Epidermal melanocyte (primary cell): ENCODE results near the gene RSPRY1.
"Not testable (repeated sequence)": the region's sequence is repeated elsewhere in the genome, so short reads cannot be mapped to it uniquely, and the experiment has no call there.

ENCODE experiments used
- DNase-seq: peaks from one replicate; pipeline ENCODE4 v3.0.0; 2011; ENCODE audit warnings: low spot score; ENCODE audit not compliant: insufficient read length

RSPRY1 gene

DNA sequence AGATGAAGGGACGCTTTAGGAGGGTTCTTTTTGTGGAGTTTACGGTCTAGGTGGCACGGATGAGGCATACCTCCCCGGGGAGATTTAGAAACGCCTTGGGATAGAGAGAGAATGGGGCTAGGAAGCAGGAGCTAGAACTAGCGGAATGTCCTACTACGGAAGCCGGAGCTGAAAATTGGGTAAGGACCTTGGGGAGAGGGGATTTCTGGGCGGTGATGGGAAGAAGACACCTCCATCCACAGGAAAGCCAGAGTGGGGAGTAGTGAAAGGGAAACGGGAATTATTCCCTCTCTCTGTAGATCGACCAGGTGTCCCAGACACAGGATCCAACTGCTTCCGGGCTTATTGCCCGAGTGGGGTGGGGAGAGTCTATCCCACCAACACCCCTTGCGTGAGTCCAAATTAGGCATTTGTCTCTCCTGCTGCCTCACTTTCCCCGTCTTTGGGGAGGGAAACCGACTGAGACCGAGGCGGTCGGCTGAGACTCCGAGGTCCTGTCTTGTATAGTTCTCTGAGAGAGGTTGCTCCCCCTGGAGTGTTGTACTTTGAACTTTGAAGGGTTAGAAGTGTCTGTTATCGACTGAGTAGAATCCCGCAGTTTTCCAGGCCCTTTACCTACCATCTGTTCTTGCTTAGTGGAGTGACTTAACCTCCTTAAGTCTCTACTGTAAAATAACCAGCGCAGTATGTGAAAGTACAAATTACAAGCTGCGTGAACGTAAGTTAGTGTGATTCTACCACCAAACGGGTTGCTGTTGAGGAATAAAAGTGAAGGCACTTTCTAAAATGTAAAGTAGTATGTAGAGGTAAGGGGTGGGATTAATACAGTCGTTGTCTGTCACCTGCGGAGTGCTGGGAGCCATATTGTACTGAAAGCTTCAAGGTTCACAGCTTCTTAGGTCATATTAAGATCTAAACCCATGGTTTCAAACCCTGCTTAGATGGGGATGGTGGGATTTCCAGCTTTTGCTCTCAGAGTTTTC is 1.0 kb downstream of the RSPRY1 start:
- DNase-seq = no peak

GRCh38 chr16:57187902-57188710 is 2.0 kb downstream of the RSPRY1 start:
- not testable (repeated sequence) for DNase-seq

GRCh38 chr16:57188711-57189002 is 2.5 kb downstream of the RSPRY1 start:
- DNase-seq = no peak

GRCh38 chr16:57189527-57189926 is 3.4 kb downstream of the RSPRY1 start:
- not testable (repeated sequence) for DNase-seq

- DNase-seq = no peak
Observed at GRCh38 chr16:57190136-57190535, 4.0 kb downstream of the RSPRY1 start.

DNA sequence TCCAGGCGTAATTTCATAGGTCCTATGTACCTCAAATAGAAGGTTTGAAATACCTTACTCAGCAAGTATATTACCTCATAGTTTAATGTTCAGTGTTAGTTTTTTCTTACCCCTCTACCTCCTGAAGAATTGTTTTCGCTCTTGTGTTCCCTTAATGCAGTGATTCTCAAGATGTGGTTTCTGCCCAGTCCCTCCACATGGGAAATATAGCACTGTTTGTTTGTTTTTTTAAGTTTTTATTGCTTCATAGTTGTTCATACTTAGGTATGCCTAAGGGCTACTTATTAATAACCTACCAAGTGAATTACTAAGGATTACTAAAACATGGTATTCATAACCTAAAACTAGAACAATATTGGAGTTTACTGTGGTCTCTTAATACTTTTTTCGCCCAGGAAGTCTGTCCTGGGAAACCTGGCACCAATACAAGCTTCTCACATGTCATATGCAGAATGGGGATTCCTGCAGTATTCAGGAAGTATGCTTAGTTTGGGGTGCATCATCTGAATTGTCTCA is 5.0 kb downstream of the RSPRY1 start:
- DNase-seq = no peak

DNA sequence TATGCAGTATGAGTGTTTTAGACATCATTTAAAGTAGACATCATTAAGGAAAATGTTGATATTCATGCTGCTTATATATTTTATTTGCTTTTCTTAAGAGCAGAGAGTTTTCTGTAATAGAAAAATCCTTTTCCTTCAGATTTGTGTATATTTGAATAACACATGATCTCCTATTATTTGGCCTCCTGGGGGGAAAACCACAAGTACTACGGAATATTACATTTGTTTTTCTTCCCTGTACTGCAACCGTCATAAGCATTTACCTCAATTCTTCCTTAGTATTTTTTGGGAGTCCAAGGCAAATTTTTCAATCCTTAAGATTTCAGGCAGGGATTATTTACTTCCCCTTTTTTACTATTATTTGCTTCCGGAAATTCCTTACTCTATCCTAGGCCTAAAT is 6.0 kb downstream of the RSPRY1 start:
- no peak for DNase-seq

GRCh38 chr16:57192720-57193486 is 6.8 kb downstream of the RSPRY1 start:
- DNase-seq = no peak

DNA sequence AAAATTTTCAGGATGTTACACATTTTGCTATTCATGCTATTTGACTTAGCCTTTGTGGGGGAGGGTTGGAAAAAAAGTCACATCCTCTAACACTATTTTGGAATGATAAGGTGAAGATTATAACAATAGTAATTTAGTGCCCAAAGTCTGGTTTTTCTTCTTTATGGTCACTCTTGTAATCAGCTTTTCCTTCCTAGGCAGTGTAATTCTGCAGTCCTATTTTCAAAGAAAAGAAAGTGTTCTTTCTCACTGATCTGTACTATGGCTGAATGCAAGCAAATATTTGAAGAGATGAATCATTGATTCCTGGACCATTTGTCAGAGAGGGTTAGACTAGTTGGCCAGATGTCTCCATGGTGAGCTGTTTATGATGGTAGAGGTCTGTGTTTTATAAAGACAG is 8.4 kb downstream of the RSPRY1 start:
- no peak for DNase-seq

DNA sequence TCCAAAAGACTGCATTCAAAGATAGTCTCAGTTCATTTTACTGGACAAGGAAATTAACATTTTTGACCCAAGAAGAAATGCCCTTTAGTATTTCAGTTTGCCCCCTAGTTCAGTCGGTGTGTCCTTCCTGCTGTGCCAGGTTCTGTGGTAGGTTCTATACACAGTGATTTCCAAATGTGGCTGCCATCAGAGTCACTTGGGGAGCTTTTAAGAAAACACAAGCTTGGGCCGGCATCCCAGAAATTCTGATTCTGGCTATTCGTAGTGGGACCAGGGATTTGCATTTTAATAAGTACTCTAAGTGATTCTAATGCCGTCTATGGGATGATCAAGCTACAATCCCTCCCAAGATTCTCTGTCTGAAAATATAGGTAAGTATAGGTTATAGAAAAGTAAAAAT is 10.2 kb downstream of the RSPRY1 start:
- no peak for DNase-seq

DNA sequence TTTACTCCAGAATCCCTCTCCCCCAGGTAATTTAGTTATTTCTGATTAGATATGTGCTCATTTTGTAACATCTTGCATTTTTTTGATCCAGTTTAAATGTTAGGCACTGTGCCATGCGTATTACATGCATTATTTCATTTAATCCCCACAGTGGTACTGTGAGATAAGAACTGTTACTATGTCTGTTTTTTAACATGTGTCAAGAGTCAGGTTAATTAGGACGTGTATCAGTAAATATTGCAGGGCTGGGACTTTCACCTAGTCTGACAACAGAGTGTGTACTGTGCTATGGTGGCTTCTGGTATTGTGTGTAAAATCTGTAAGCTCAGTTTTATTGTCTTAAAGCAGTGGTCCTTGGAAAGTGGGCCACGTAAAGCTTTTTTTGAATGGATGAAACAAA is 10.6 kb downstream of the RSPRY1 start:
- no peak for DNase-seq

DNA sequence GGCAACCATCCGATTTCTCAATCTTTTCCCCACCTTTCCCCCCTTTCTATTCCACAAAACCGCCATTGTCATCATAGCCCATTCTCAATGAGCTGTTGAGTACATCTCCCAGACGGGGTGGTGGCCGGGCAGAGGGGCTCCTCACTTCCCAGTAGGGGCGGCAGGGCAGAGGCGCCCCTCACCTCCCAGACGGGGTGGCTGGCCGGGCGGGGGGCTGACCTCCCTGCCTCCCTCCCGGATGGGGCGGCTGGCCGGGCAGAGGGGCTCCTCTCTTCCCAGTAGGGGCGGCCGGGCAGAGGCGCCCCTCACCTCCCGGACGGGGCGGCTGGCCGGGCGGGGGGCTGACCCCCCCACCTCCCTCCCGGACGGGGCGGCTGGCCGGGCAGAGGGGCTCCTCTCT is 14.2 kb downstream of the RSPRY1 start:
- DNase-seq = not testable (repeated sequence)

GRCh38 chr16:57200926-57201325 is 14.8 kb downstream of the RSPRY1 start:
- DNase-seq = not testable (repeated sequence)

- DNase-seq = no peak
Observed at GRCh38 chr16:57202095-57202886, 16.2 kb downstream of the RSPRY1 start.

DNA sequence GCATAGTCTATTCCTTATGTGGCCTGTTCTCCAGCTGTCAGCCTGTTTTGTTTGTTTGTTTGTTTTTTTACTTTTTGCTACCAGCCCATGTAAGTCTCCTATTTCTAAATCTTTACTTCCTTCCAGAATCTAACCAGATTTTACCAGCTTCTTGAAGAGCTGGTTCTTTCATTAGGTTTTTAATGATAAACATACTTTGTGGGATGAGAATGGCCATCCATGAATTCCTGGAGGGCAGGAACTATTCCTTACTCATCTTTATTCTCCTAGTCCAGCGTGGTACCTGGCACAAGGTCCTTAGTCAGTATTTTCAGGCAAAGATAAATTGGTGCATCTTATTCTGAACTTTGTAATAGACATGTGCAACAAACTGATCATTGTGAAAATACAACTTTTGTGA is 17.3 kb downstream of the RSPRY1 start:
- no peak for DNase-seq

DNA sequence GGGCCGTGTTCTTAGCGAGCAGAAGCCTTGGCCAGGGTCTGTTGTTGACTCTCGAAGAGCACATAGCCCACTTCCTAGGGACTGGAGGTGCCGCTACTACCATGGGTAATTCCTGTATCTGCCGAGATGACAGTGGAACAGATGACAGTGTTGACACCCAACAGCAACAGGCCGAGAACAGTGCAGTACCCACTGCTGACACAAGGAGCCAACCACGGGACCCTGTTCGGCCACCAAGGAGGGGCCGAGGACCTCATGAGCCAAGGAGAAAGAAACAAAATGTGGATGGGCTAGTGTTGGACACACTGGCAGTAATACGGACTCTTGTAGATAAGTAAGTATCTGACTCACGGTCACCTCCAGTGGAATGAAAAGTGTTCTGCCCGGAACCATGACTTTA is 18.5 kb downstream of the RSPRY1 start:
- no peak for DNase-seq

DNA sequence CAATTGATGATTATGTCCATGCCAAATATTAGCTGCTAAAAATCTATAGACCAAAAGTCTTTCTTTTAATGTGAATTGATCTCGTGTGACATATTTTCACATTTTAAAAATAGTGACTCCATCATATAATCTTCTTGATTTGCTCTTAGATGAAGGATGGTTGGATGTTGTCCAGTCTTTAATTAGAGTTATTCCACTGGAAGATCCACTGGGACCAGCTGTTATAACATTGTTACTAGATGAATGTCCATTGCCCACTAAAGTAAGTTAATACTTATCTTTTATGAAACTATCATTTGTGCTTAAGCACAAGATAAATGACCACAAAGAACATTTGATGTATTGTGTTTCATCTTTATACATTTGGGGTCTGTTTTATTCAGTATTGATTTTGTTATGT is 22.8 kb downstream of the RSPRY1 start:
- DNase-seq = no peak

GRCh38 chr16:57209780-57210179 is 23.7 kb downstream of the RSPRY1 start:
- no peak for DNase-seq

DNA sequence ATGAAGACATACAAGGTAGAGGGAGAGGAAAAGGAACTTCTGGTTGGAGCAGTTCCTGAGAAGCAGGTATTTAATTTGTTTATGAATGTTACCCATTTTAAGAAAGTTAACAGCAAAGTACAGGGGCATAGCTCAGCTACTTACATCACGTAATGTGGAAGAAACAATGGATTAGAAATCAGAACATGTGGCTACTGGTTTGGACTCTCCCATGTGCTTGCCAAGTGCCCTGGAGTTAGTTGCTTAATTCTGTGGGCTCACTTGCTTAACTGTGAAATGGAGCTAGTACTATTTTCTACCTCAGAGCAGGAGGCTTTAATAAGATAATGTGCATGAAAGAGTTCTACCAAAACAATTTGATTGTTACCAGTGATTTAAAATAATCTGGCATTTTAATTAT is 27.3 kb downstream of the RSPRY1 start:
- DNase-seq = no peak

- no peak for DNase-seq
Observed at GRCh38 chr16:57216968-57217367, 30.8 kb downstream of the RSPRY1 start.

DNA sequence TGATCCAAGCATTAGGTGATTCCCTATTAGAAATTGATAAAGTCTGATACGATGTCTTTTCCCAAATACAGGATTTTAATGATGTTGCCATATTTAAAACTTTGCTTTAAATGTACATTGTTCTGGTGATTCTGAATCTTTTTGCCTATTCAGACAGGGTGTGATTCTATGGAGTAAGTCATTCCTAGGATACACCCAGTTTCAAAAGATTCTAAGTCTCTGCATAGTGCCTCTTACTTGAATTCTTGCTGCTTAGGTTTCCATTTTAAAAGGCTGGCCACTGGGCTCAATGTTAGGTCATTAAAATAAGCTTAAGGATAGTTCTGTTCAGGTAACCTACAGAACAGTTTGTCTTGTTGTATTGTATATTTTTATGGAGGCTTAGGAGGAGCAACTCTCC is 36.9 kb downstream of the RSPRY1 start:
- no peak for DNase-seq
